ENCODE data around the gene STMND1.

STMND1 gene

DNA sequence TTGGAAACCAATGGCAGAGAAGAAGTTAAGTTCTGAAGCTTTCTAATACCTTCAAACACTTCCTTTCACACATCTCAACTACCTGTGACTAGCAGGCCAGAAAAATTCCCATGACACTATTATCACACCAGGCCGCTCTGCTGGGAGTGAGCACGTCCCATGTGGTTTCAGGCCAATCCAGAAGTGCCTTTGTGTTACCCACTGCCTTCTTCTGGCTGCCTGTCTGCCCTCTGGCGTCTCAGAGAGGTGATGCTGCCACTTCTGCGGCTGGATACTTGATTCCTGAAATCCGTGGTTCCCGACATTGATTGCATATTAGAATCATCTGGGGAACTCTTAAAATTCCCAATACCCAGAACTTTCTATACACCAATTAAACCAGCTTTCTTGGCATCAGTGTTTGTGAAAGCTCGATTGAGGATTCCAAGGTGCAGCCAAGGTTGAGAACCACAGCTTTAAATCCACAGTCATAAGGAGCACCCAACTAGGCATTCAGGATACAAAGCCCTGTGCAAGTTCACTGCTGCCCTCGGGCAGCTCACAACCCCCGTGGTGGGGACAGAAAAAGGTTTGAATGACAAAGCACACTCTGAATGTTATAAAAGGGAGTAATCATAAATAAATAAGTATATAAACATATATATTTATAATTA is 65.6 kb downstream of the STMND1 start:
- DNase-seq: peak; percentile 0

DNA sequence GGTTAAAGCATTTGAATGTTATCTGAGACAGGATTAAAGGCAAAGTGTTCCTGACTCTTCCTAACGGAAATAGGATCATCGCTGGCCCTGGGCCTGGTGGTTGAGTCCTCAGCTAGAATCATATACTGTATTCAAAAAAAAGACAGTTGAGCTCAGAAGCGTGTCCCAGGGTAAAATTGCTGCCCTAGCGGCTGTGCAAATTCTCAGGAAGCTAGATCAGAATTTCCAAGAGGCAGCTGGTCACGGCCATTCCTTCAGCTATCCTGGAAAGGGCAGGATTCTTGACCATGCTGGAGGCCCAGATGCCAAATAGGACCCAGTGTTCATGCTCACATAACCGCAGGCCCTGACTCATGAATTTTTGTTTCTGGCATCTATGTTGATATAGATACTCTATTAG is 67.4 kb downstream of the STMND1 start:
- DNase-seq: no peak

DNA sequence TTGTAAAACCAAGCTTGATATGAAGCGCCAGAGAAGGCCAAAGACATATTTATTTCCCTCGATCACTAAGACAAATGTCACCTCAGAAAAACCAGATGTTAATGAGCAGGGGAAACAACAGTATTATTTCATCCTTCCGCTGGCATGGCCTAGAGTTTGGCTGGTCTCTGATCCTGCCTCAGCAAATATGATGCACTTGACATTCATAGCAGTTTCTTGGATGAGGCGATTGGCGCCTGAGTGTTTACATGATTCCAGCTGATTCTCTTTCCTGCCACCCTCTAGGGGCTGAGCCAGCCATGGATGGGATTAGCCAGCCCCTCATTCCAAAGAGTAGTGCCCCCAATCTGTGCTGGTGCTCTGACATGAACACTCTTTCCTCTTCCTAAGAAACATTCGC is 67.9 kb downstream of the STMND1 start:
- DNase-seq: no peak

DNA sequence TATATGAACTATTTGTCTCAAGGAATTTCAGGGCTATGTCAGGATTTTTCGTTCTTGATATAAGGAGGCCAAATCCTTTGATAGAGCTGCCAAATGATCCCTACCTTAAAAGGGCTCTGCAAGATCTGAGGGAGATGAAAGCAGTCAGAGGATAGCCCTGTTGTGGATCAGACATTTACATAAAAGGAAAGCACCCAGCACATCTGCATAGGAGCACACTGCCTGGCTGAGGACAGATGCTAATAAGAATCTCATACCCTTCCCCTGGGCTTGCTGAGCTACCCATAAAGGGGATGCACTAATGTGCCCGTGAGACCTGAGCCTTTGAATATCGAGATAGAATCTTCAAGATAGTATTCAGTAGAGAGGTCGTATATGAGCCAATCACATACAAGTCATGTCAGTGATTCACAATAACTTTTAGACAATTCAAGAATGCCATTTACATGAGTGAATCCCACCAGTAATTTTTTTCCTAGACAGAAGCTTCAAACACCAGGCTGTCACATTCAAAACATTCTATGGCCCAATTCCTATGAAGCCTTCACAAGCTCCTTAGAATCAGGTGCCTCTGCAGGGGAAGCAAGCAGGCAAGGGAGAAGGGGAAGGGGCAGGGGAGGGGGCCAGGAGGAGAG is 71.1 kb downstream of the STMND1 start:
- DNase-seq: no peak

DNA sequence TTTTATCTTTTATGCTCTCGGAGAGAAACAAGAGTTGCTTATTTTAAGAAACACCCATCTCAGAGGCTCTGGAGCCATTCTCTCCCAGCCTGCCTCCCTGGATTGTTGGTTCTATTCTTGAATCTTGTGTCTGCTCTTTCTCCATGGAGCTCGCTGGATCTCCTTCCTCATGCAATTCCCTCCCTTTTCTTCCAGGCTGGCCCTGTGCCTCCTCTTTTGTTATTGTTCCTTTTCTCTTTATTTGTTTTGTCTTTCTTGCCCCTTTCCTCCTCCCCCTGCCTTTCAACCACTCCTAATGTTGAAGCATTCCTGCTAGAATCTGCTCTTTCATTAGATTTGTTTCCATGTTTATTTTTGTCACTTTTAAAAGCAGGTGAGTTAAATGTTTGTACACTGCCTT is 76.5 kb downstream of the STMND1 start:
- no peak for DNase-seq

DNA sequence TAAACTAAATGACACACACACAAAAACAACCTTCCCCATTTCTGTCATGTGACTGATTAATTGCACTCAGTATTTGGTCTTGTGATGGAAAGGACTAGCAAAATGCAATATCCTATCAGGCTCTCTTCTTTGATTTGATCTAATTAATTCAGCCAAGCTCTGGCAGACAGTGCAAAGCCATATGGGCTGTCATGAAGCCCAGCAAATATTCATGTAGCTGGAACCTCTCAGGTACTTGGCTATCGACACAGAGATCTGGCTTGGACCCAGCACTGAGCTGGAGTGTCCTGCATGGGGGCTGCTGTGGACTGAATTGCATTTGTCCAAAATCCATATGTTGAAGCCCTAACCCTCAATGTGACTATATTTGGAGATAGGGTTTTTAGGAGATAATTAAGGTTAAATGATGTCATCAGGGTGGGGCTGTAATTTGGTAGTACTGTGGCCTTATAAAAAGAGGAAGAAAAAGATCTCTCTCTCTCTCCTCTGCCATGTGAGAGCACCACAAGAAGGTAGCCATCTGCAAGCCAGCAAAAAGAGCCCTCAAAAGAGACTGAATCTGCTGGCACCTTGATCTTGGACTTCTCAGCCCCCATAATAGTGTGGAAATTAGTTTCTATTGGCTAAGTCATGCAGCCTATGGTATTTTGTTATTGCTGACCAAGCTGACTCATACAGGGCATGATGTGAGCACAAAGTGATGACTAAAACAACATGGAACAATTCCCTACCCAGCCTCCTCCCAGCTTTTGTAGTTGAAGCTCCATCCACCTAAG is 77.1 kb downstream of the STMND1 start:
- DNase-seq: no peak

DNA sequence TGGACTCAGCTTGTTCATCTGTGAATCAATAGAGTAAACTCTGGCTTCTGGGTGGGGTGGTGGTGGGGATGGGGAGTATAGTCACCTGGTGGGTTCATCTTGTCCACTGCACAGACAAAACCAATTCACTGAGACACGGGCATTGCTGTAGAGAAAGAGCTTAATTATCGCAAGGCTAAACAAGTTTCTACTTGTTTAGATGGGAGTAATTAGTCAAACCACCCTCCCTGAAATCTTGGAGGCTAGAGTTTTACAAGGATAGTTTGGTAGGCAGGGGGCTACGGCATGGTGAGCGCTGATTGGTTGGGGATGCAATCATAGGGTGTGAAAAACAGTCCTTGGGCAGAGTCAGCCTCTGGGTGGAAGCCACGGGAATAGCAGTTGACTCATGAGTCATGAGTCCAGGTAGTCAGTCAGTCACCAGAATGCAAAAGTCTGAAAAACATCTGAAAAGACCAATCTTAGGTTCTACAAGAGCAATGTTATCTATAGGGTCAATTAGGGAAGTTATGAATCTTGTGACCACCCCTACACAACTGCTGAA is 77.8 kb downstream of the STMND1 start:
- no peak for DNase-seq

Measured in NCI-H2107 (cell line).